Choroid plexus epithelial cell (primary cell): Measurements from ENCODE around the gene NMNAT3.

Experiments used
- DNase-seq: peaks from one replicate; pipeline ENCODE4 v3.0.0-alpha.2; 2010; ENCODE audit warnings: low read depth
- H3K4me3 ChIP-seq: 2 replicates; pipeline ENCODE4 v1.5.1; 2011; ENCODE audit warnings: low read depth, mild to moderate bottlenecking, control low read depth, low read length, moderate library complexity
- TF ChIP-seq, protein P1 (sequence below): conservative IDR thresholded peaks from 2 replicates; pipeline ENCODE4 v1.5.1; 2011; ENCODE audit warnings: low read depth, mild to moderate bottlenecking, control low read depth, inconsistent platforms, low read length, moderate library complexity

Gene NMNAT3

DNA sequence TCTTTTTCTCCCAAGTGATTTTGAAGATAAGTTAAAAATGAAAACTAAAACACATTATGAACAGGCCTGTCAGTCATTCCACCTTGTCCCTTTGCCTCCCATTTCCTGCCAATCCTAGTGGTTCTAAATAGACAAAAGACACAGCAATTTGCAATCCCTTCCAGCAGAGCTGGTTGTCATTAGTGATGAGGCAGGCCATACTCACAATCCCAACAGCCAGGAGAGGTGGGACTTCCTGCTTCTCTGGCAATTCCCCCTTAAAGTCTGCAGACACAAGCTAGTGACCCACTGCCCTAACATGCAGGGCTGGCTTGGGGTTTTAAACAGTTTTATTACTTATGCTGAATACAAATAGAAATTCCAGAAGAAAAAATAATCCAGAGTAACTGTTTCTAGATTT lies 99.9 kb downstream of the NMNAT3 start:
- TF ChIP-seq, protein P1, sequence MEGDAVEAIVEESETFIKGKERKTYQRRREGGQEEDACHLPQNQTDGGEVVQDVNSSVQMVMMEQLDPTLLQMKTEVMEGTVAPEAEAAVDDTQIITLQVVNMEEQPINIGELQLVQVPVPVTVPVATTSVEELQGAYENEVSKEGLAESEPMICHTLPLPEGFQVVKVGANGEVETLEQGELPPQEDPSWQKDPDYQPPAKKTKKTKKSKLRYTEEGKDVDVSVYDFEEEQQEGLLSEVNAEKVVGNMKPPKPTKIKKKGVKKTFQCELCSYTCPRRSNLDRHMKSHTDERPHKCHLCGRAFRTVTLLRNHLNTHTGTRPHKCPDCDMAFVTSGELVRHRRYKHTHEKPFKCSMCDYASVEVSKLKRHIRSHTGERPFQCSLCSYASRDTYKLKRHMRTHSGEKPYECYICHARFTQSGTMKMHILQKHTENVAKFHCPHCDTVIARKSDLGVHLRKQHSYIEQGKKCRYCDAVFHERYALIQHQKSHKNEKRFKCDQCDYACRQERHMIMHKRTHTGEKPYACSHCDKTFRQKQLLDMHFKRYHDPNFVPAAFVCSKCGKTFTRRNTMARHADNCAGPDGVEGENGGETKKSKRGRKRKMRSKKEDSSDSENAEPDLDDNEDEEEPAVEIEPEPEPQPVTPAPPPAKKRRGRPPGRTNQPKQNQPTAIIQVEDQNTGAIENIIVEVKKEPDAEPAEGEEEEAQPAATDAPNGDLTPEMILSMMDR = no peak
- no peak overlapping the region for H3K4me3 ChIP-seq
- no peak for DNase-seq

- DNase-seq = no peak
- no peak overlapping the region for H3K4me3 ChIP-seq
- TF ChIP-seq, protein P1 = no peak
Observed at GRCh38 chr3:139577346-139577745, 100.4 kb downstream of the NMNAT3 start.

- peak; percentile 42 for DNase-seq
- TF ChIP-seq, protein P1 = peak; percentile 33
- no peak overlapping the region for H3K4me3 ChIP-seq
Observed at GRCh38 chr3:139574026-139574947, 103.5 kb downstream of the NMNAT3 start.

- peak; percentile 77 for DNase-seq
- TF ChIP-seq, protein P1 = no peak
- no peak overlapping the region for H3K4me3 ChIP-seq
Observed at GRCh38 chr3:139572847-139573672, 104.7 kb downstream of the NMNAT3 start.

DNA sequence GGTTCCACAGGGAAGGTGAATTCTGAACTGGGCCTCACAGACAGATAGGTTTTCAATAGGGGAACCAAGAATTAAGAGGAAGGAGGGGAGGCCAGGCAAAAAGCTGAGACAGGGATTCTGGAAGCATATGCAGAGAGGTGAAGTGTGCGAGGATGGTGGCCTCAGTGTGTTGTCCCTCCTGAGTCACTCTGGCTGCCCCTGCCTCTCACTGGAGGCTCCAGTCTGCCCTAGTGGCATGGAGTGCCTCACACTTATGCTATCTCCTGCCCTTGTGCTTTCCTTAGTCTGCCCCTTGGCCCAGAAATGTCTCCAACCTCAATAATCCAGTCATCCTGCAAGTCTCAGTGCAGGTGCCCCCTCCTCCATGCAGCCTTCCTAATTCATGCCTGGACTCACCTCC lies 106.1 kb downstream of the NMNAT3 start:
- TF ChIP-seq, protein P1 = no peak
- DNase-seq = no peak

GRCh38 chr3:139564294-139564861 lies 113.4 kb downstream of the NMNAT3 start:
- no peak overlapping the region for H3K4me3 ChIP-seq
- TF ChIP-seq, protein P1 = peak; percentile 82

More for the DNA sequence above, 106.1 kb downstream of the NMNAT3 start:
- no peak overlapping the region for H3K4me3 ChIP-seq

More at GRCh38 chr3:139564294-139564861, 113.4 kb downstream of the NMNAT3 start:
- DNase-seq = peak; percentile 62
